ENCODE data around the gene IL17RE.

The IL17RE gene

DNA sequence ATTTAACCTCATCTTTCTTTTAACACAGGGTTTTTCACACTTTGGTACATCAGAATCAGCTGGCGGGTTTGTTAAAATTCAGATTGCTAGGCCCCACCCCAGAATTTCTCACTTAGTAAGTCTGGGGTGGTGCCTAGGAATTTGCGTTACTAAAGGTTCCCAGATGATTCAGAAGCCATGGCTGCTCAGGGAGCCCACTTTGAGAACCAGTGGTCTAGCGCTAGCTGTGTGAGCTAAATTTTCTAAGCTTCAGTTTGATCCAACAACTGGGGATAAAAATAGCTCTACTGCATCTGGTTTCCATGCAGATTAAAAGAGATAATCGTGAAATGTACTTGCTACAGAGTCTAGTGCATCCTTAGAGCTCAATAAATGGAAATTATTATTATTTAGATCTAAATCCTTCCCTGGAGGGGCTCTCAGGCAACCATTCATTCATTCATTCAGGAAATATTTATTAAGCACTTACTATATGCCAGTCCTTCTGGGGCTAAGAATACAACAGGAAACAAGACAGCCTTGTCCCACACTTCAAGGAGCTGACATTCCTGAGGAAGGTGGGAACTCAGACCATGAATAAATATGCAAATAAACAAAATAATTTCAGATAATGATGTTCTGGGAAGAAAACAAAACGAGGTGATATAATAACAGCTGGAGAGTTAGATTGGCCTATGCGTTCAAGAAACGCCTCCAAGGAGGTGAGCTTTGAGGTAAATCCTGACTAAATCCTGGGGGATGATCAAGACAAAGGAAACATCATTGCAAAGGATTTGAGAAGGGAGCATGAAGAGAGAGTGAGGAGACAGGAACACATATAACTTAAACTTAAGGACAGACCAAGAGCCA, 18.7 kb upstream of the IL17RE start:
- no peak for DNase-seq (ENCODE audit: low read depth)
- no peak overlapping the region for H3K4me3 ChIP-seq (ENCODE audit: low read length)
- TF ChIP-seq, protein P1, sequence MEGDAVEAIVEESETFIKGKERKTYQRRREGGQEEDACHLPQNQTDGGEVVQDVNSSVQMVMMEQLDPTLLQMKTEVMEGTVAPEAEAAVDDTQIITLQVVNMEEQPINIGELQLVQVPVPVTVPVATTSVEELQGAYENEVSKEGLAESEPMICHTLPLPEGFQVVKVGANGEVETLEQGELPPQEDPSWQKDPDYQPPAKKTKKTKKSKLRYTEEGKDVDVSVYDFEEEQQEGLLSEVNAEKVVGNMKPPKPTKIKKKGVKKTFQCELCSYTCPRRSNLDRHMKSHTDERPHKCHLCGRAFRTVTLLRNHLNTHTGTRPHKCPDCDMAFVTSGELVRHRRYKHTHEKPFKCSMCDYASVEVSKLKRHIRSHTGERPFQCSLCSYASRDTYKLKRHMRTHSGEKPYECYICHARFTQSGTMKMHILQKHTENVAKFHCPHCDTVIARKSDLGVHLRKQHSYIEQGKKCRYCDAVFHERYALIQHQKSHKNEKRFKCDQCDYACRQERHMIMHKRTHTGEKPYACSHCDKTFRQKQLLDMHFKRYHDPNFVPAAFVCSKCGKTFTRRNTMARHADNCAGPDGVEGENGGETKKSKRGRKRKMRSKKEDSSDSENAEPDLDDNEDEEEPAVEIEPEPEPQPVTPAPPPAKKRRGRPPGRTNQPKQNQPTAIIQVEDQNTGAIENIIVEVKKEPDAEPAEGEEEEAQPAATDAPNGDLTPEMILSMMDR (conservative IDR thresholded peaks at IDR 0.05; ENCODE audit: low read depth, low read length) = no peak

- H3K4me3 ChIP-seq (ENCODE audit: low read length) = no peak overlapping the region
- DNase-seq (ENCODE audit: low read depth) = no peak
- TF ChIP-seq, protein P1 (conservative IDR thresholded peaks at IDR 0.05; ENCODE audit: low read depth, low read length) = no peak
Observed at GRCh38 chr3:9884555-9885165, 18.0 kb upstream of the IL17RE start.

DNA sequence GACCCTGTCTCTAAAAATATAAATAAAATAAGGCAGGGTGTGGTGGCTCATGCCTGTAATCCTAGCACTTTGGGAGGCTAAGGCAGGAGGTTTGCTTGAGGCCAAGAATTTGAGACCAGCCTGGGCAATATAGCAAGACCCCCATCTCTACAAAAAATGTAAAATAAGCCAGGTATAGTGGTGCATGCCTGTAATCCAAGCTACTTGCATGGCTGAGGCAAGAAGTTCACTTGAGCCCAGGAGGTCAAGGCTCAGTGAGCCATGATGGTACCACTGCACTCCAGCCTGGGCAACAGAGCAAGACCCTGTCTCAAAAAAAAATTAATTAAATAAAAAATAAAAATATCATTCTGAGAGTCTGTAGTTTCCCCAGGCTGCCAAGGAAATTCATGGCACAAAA, 16.3 kb upstream of the IL17RE start:
- TF ChIP-seq, protein P1 (conservative IDR thresholded peaks at IDR 0.05; ENCODE audit: low read depth, low read length) = no peak
- DNase-seq (ENCODE audit: low read depth) = no peak
- H3K4me3 ChIP-seq (ENCODE audit: low read length) = no peak overlapping the region

DNA sequence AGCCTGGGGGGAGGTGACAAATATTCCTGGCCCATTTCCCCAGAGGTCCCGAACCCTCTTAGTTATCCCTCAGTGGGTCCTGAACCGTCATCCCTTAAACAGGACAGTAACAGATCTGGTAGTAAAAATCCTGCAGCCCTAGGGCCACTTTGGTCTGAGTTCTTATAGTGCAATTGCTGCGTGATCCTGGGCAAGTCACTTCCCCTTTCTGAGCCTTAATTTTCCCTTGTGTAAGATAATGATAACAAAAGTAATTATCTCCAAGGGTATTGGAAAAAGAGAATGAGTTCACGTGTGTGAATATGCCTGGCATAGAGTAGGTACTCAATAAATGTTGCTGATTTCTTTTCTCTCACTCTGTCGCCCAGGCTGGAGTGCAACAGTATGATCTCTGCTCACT, 15.2 kb upstream of the IL17RE start:
- TF ChIP-seq, protein P1 (conservative IDR thresholded peaks at IDR 0.05; ENCODE audit: low read depth, low read length) = no peak
- no peak for DNase-seq (ENCODE audit: low read depth)
- no peak overlapping the region for H3K4me3 ChIP-seq (ENCODE audit: low read length)

GRCh38 chr3:9888540-9888939, 14.1 kb upstream of the IL17RE start:
- no peak overlapping the region for H3K4me3 ChIP-seq (ENCODE audit: low read length)
- DNase-seq (ENCODE audit: low read depth) = no peak
- TF ChIP-seq, protein P1 (conservative IDR thresholded peaks at IDR 0.05; ENCODE audit: low read depth, low read length) = no peak

GRCh38 chr3:9889405-9889804, 13.2 kb upstream of the IL17RE start:
- TF ChIP-seq, protein P1 (conservative IDR thresholded peaks at IDR 0.05; ENCODE audit: low read depth, low read length) = no peak
- no peak overlapping the region for H3K4me3 ChIP-seq (ENCODE audit: low read length)
- DNase-seq (ENCODE audit: low read depth) = no peak

Data from retinal pigment epithelial cell (primary cell).